ENCODE data around the gene NLGN1. TPM values are rescaled to one million over a fixed set of nuclear protein-coding genes. Genes with fewer than 3 reads are reported as not detected.

NLGN1 gene
- total RNA-seq, 5 donors from 2014 or later (not counting 1 experiment from before 2014, with no cell fraction given): 0.18 TPM; not detected in 4

- ChIA-PET POLR2A (no interaction called here), CTCF (no interaction called here)
- no CpG with 5 or more reads among the region's 1 CpG for WGBS (ENCODE audit: insufficient coverage)
- no peaks in the 10 kb centered on the region for H3K36me3 Mint-ChIP-seq
- Histone ChIP-seq H3K36me3 (ENCODE audit: control insufficient read depth in 2 of 2, extremely low read depth in 1 of 2, insufficient read depth in 1 of 2, low read length in 1 of 2) (no peaks in the 10 kb centered on the region), H3K4me3 (ENCODE audit: control insufficient read depth in 1 of 2, extremely low read depth in 1 of 2, low read length in 1 of 2) (no peak overlapping the region), H3K4me1 (ENCODE audit: control insufficient read depth in 1 of 2, extremely low read depth in 1 of 2, insufficient read depth in 2 of 2, low read length in 2 of 2) (no peaks in the 10 kb centered on the region), H3K27ac (ENCODE audit: low read length) (no peak overlapping the region), H3K9me3 (no peaks in the 10 kb centered on the region), H3K27me3 (replicated peaks in 1 of 2; ENCODE audit: control insufficient read depth in 2 of 2, extremely low read depth in 1 of 2, insufficient read depth in 2 of 2, low read length in 1 of 2) (no peaks in the 10 kb centered on the region)
- ATAC-seq (replicated peaks in 1 of 4) (no peak), DNase-seq (no peak)
- no peak overlapping the region for H3K27ac Mint-ChIP-seq
- H3K9me3 Mint-ChIP-seq: peaks cover 4 to 12% (median 12%) of the 10 kb centered on the region in 3 donors
- no peaks in the 10 kb centered on the region for H3K27me3 Mint-ChIP-seq
- no peaks in the 10 kb centered on the region for H3K4me1 Mint-ChIP-seq
- no peak overlapping the region for H3K4me3 Mint-ChIP-seq
These were observed 75.7 kb downstream of the NLGN1 start for GRCh38 chr3:173473237-173473636.

GRCh38 chr3:173479301-173479700 is 81.8 kb downstream of the NLGN1 start:
- Mint-ChIP-seq H3K27me3 (no peaks in the 10 kb centered on the region), H3K4me1 (no peaks in the 10 kb centered on the region), H3K27ac (no peak overlapping the region), H3K4me3 (no peak overlapping the region), H3K9me3 (peaks cover 4 to 18% (median 14%) of the 10 kb centered on the region in 3 donors), H3K36me3 (no peaks in the 10 kb centered on the region)
- WGBS (ENCODE audit: insufficient coverage): no CpG with 5 or more reads among the region's 2 CpGs
- ChIA-PET POLR2A (no interaction called here), CTCF (no interaction called here)
- DNase-seq (no peak), ATAC-seq (replicated peaks in 1 of 4) (no peak)
- no peaks in the 10 kb centered on the region for H3K9me3 ChIP-seq
- no peaks in the 10 kb centered on the region for H3K4me1 ChIP-seq (ENCODE audit: control insufficient read depth in 1 of 2, extremely low read depth in 1 of 2, insufficient read depth in 2 of 2, low read length in 2 of 2)
- no peak overlapping the region for H3K27ac ChIP-seq (ENCODE audit: low read length)
- no peaks in the 10 kb centered on the region for H3K36me3 ChIP-seq (ENCODE audit: control insufficient read depth in 2 of 2, extremely low read depth in 1 of 2, insufficient read depth in 1 of 2, low read length in 1 of 2)
- no peaks in the 10 kb centered on the region for H3K27me3 ChIP-seq (replicated peaks in 1 of 2; ENCODE audit: control insufficient read depth in 2 of 2, extremely low read depth in 1 of 2, insufficient read depth in 2 of 2, low read length in 1 of 2)
- no peak overlapping the region for H3K4me3 ChIP-seq (ENCODE audit: control insufficient read depth in 1 of 2, extremely low read depth in 1 of 2, low read length in 1 of 2)

GRCh38 chr3:173501931-173502489 is 104.5 kb downstream of the NLGN1 start:
- H3K27ac ChIP-seq (ENCODE audit: low read length): no peak overlapping the region
- H3K9me3 ChIP-seq: no peaks in the 10 kb centered on the region
- Mint-ChIP-seq H3K27me3 (no peaks in the 10 kb centered on the region), H3K4me3 (no peak overlapping the region), H3K9me3 (peaks cover 0 to 8% (median 4%) of the 10 kb centered on the region in 3 donors), H3K4me1 (no peaks in the 10 kb centered on the region), H3K27ac (no peak overlapping the region), H3K36me3 (no peaks in the 10 kb centered on the region)
- ChIA-PET POLR2A (no interaction called here), CTCF (no interaction called here)
- no peaks in the 10 kb centered on the region for H3K36me3 ChIP-seq (ENCODE audit: control insufficient read depth in 2 of 2, extremely low read depth in 1 of 2, insufficient read depth in 1 of 2, low read length in 1 of 2)
- H3K4me3 ChIP-seq (ENCODE audit: control insufficient read depth in 1 of 2, extremely low read depth in 1 of 2, low read length in 1 of 2): no peak overlapping the region
- H3K27me3 ChIP-seq (replicated peaks in 1 of 2; ENCODE audit: control insufficient read depth in 2 of 2, extremely low read depth in 1 of 2, insufficient read depth in 2 of 2, low read length in 1 of 2): no peaks in the 10 kb centered on the region
- DNase-seq (no peak), ATAC-seq (replicated peaks in 1 of 4) (no peak)
- WGBS (ENCODE audit: insufficient coverage): no CpG with 5 or more reads among the region's 1 CpG
- no peaks in the 10 kb centered on the region for H3K4me1 ChIP-seq (ENCODE audit: control insufficient read depth in 1 of 2, extremely low read depth in 1 of 2, insufficient read depth in 2 of 2, low read length in 2 of 2)

- H3K9me3 ChIP-seq: no peaks in the 10 kb centered on the region
- ATAC-seq (replicated peaks in 1 of 4) (no peak), DNase-seq (no peak)
- H3K27ac Mint-ChIP-seq: no peak overlapping the region
- H3K4me3 ChIP-seq (ENCODE audit: control insufficient read depth in 1 of 2, extremely low read depth in 1 of 2, low read length in 1 of 2): no peak overlapping the region
- no peak overlapping the region for H3K4me3 Mint-ChIP-seq
- CTCF ChIA-PET: no interaction called here
- WGBS (ENCODE audit: insufficient coverage): no CpG with 5 or more reads among the region's 4 CpGs
- H3K27ac ChIP-seq (ENCODE audit: low read length): no peak overlapping the region
- no peaks in the 10 kb centered on the region for H3K36me3 Mint-ChIP-seq
- POLR2A ChIA-PET: no interaction called here
- H3K27me3 ChIP-seq (replicated peaks in 1 of 2; ENCODE audit: control insufficient read depth in 2 of 2, extremely low read depth in 1 of 2, insufficient read depth in 2 of 2, low read length in 1 of 2): no peaks in the 10 kb centered on the region
- H3K4me1 Mint-ChIP-seq: no peaks in the 10 kb centered on the region
- peaks cover 0 to 8% (median 4%) of the 10 kb centered on the region in 3 donors for H3K9me3 Mint-ChIP-seq
- H3K36me3 ChIP-seq (ENCODE audit: control insufficient read depth in 2 of 2, extremely low read depth in 1 of 2, insufficient read depth in 1 of 2, low read length in 1 of 2): no peaks in the 10 kb centered on the region
- no peaks in the 10 kb centered on the region for H3K27me3 Mint-ChIP-seq
- no peaks in the 10 kb centered on the region for H3K4me1 ChIP-seq (ENCODE audit: control insufficient read depth in 1 of 2, extremely low read depth in 1 of 2, insufficient read depth in 2 of 2, low read length in 2 of 2)
These were observed 105.5 kb downstream of the NLGN1 start for GRCh38 chr3:173502983-173503568.

GRCh38 chr3:173510565-173510964 is 113.0 kb downstream of the NLGN1 start:
- DNase-seq (no peak), ATAC-seq (replicated peaks in 1 of 4) (no peak)
- H3K27me3 ChIP-seq (replicated peaks in 1 of 2; ENCODE audit: control insufficient read depth in 2 of 2, extremely low read depth in 1 of 2, insufficient read depth in 2 of 2, low read length in 1 of 2): no peaks in the 10 kb centered on the region
- POLR2A ChIA-PET: no interaction called here
- H3K36me3 Mint-ChIP-seq: no peaks in the 10 kb centered on the region
- H3K36me3 ChIP-seq (ENCODE audit: control insufficient read depth in 2 of 2, extremely low read depth in 1 of 2, insufficient read depth in 1 of 2, low read length in 1 of 2): no peaks in the 10 kb centered on the region
- no peak overlapping the region for H3K4me3 Mint-ChIP-seq
- H3K9me3 Mint-ChIP-seq: peaks cover 0 to 2% (median 0%) of the 10 kb centered on the region in 3 donors
- WGBS (ENCODE audit: insufficient coverage): 71% methylated on average over 1 of the region's 4 CpGs
- no peaks in the 10 kb centered on the region for H3K9me3 ChIP-seq
- H3K4me1 ChIP-seq (ENCODE audit: control insufficient read depth in 1 of 2, extremely low read depth in 1 of 2, insufficient read depth in 2 of 2, low read length in 2 of 2): no peaks in the 10 kb centered on the region
- no peaks in the 10 kb centered on the region for H3K27me3 Mint-ChIP-seq
- no peak overlapping the region for H3K4me3 ChIP-seq (ENCODE audit: control insufficient read depth in 1 of 2, extremely low read depth in 1 of 2, low read length in 1 of 2)
- CTCF ChIA-PET: no interaction called here
- H3K27ac ChIP-seq (ENCODE audit: low read length): no peak overlapping the region
- H3K4me1 Mint-ChIP-seq: no peaks in the 10 kb centered on the region
- H3K27ac Mint-ChIP-seq: no peak overlapping the region

GRCh38 chr3:173513123-173513522 is 115.6 kb downstream of the NLGN1 start:
- H3K27ac ChIP-seq (ENCODE audit: low read length): no peak overlapping the region
- POLR2A ChIA-PET: no interaction called here
- Mint-ChIP-seq H3K4me1 (no peaks in the 10 kb centered on the region), H3K4me3 (no peak overlapping the region), H3K27ac (no peak overlapping the region), H3K9me3 (peaks cover 0 to 5% (median 0%) of the 10 kb centered on the region in 3 donors), H3K36me3 (no peaks in the 10 kb centered on the region), H3K27me3 (no peaks in the 10 kb centered on the region)
- no peaks in the 10 kb centered on the region for H3K9me3 ChIP-seq
- DNase-seq (no peak), ATAC-seq (replicated peaks in 1 of 4) (no peak)
- CTCF ChIA-PET: no interaction called here
- no peaks in the 10 kb centered on the region for H3K4me1 ChIP-seq (ENCODE audit: control insufficient read depth in 1 of 2, extremely low read depth in 1 of 2, insufficient read depth in 2 of 2, low read length in 2 of 2)
- no CpG with 5 or more reads among the region's 1 CpG for WGBS (ENCODE audit: insufficient coverage)
- no peak overlapping the region for H3K4me3 ChIP-seq (ENCODE audit: control insufficient read depth in 1 of 2, extremely low read depth in 1 of 2, low read length in 1 of 2)
- no peaks in the 10 kb centered on the region for H3K27me3 ChIP-seq (replicated peaks in 1 of 2; ENCODE audit: control insufficient read depth in 2 of 2, extremely low read depth in 1 of 2, insufficient read depth in 2 of 2, low read length in 1 of 2)
- H3K36me3 ChIP-seq (ENCODE audit: control insufficient read depth in 2 of 2, extremely low read depth in 1 of 2, insufficient read depth in 1 of 2, low read length in 1 of 2): no peaks in the 10 kb centered on the region

Data from T-cell (primary cell).